ENCODE data around the gene SBF2.

GRCh38 chr11:9765320-9766101, 528.5 kb downstream of the SBF2 start:
- TF ChIP-seq POLR2A (IDR thresholded peaks at IDR 0.05) (no peak), POLR2AphosphoS5 (IDR thresholded peaks at IDR 0.05) (peak in 1 of 3 donors; percentile 47)
- TF ChIP-seq, protein P1, sequence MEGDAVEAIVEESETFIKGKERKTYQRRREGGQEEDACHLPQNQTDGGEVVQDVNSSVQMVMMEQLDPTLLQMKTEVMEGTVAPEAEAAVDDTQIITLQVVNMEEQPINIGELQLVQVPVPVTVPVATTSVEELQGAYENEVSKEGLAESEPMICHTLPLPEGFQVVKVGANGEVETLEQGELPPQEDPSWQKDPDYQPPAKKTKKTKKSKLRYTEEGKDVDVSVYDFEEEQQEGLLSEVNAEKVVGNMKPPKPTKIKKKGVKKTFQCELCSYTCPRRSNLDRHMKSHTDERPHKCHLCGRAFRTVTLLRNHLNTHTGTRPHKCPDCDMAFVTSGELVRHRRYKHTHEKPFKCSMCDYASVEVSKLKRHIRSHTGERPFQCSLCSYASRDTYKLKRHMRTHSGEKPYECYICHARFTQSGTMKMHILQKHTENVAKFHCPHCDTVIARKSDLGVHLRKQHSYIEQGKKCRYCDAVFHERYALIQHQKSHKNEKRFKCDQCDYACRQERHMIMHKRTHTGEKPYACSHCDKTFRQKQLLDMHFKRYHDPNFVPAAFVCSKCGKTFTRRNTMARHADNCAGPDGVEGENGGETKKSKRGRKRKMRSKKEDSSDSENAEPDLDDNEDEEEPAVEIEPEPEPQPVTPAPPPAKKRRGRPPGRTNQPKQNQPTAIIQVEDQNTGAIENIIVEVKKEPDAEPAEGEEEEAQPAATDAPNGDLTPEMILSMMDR (IDR thresholded peaks at IDR 0.05 in 8 of 11, conservative IDR thresholded peaks at IDR 0.05 in 3 of 11): no peak

Measured in spleen (tissue), 7 donors.